H9 (cell line): ENCODE data around the gene RXFP2. TPM values are rescaled to one million over a fixed set of nuclear protein-coding genes. Genes with fewer than 3 reads are reported as not detected.

Experiments used
- DNase-seq: peaks from one replicate; pipeline ENCODE4 v3.0.0-alpha.2; 2017
- H2AFZ ChIP-seq: one replicate; pipeline ENCODE4 v1.6.1; 2013; ENCODE audit warnings: mild to moderate bottlenecking, low read length, control low read depth, moderate library complexity
- H2AK5ac ChIP-seq: 2 replicates; pipeline ENCODE4 v1.6.1; 2013; ENCODE audit warnings: low read length, control low read depth, mixed read lengths; ENCODE audit not compliant: insufficient read length
- H2BK120ac ChIP-seq: one replicate; pipeline ENCODE4 v1.6.1; 2013; ENCODE audit warnings: low read depth, mild to moderate bottlenecking, low read length, control low read depth, inconsistent platforms; ENCODE audit not compliant: poor library complexity, severe bottlenecking
- H2BK12ac ChIP-seq: 2 replicates; pipeline ENCODE4 v1.6.1; 2013; ENCODE audit warnings: low read length, control low read depth, mixed read lengths, low read depth; ENCODE audit not compliant: insufficient read length
- H2BK15ac ChIP-seq: 2 replicates; pipeline ENCODE4 v1.6.1; 2013; ENCODE audit warnings: low read depth, low read length, control low read depth
- H2BK20ac ChIP-seq: one replicate; pipeline ENCODE4 v1.6.1; 2013; ENCODE audit warnings: low read depth, mild to moderate bottlenecking, low read length, control low read depth, inconsistent platforms; ENCODE audit not compliant: poor library complexity, severe bottlenecking
- H2BK5ac ChIP-seq: 2 replicates; pipeline ENCODE4 v1.6.1; 2013; ENCODE audit warnings: low read length, control low read depth, mixed read lengths; ENCODE audit not compliant: insufficient read length
- H3K14ac ChIP-seq: 2 replicates; pipeline ENCODE4 v1.6.1; 2013; ENCODE audit warnings: low read length, control low read depth; ENCODE audit not compliant: insufficient read depth
- H3K18ac ChIP-seq: 2 replicates; pipeline ENCODE4 v1.6.1; 2013; ENCODE audit warnings: low read depth, mild to moderate bottlenecking, mixed read lengths, low read length, control low read depth; ENCODE audit not compliant: insufficient read length
- H3K23ac ChIP-seq: 2 replicates; pipeline ENCODE4 v1.6.1; 2013; ENCODE audit warnings: low read length, control low read depth, mixed read lengths, low read depth; ENCODE audit not compliant: insufficient read length
- H3K23me2 ChIP-seq: 2 replicates; pipeline ENCODE4 v1.6.1; 2013; ENCODE audit warnings: low read depth, mild to moderate bottlenecking, mixed read lengths, low read length, control low read depth; ENCODE audit not compliant: insufficient read length, poor library complexity, severe bottlenecking
- H3K27ac ChIP-seq: 2 replicates; pipeline ENCODE4 v1.5.1; 2013; ENCODE audit warnings: low read length, control low read depth, mixed read lengths, low read depth; ENCODE audit not compliant: insufficient read length
- H3K27me3 ChIP-seq: 2 replicates; pipeline ENCODE4 v1.6.1; 2013; ENCODE audit warnings: low read length, control low read depth, inconsistent platforms; ENCODE audit not compliant: insufficient read depth
- H3K4ac ChIP-seq: 2 replicates; pipeline ENCODE4 v1.6.1; 2013; ENCODE audit warnings: low read depth, mild to moderate bottlenecking, control low read depth, inconsistent platforms, low read length, moderate library complexity
- H3K4me1 ChIP-seq: 2 replicates; pipeline ENCODE4 v1.6.1; 2013; ENCODE audit warnings: low read length, control low read depth, inconsistent platforms; ENCODE audit not compliant: insufficient read depth
- H3K4me2 ChIP-seq: 2 replicates; pipeline ENCODE4 v1.6.1; 2013; ENCODE audit warnings: low read length, control low read depth, mixed read lengths; ENCODE audit not compliant: insufficient read length, insufficient read depth
- H3K56ac ChIP-seq: 2 replicates; pipeline ENCODE4 v1.6.1; 2013; ENCODE audit warnings: low read depth, mild to moderate bottlenecking, mixed read lengths, low read length, control low read depth; ENCODE audit not compliant: insufficient read length
- H3K79me1 ChIP-seq: 2 replicates; pipeline ENCODE4 v1.6.1; 2013; ENCODE audit warnings: low read depth, mild to moderate bottlenecking, moderate library complexity, low read length, control low read depth, inconsistent platforms; ENCODE audit not compliant: insufficient read depth, poor library complexity, severe bottlenecking
- H3K79me2 ChIP-seq: 2 replicates; pipeline ENCODE4 v1.6.1; 2013; ENCODE audit warnings: low read length, control low read depth, inconsistent platforms; ENCODE audit not compliant: insufficient read depth
- H3K9ac ChIP-seq: 2 replicates; pipeline ENCODE4 v1.6.1; 2013; ENCODE audit warnings: low read length, control low read depth, mixed read lengths; ENCODE audit not compliant: insufficient read length; ENCODE audit errors: extremely low read depth
- H3K9me3 ChIP-seq: one replicate; pipeline ENCODE4 v1.6.1; 2013; ENCODE audit warnings: low read depth, low read length, inconsistent platforms; ENCODE audit not compliant: control insufficient read depth
- H3T11ph ChIP-seq: one replicate; pipeline ENCODE4 v1.6.1; 2013; ENCODE audit warnings: mild to moderate bottlenecking, low read length, control low read depth, inconsistent platforms
- H4K20me1 ChIP-seq: one replicate; pipeline ENCODE4 v1.6.1; 2013; ENCODE audit not compliant: control insufficient read depth, insufficient read length, insufficient read depth
- H4K5ac ChIP-seq: 2 replicates; pipeline ENCODE4 v1.6.1; 2013; ENCODE audit warnings: low read depth, mild to moderate bottlenecking, mixed read lengths, low read length, control low read depth; ENCODE audit not compliant: insufficient read length
- H4K8ac ChIP-seq: replicated peaks from 2 replicates; pipeline ENCODE4 v1.6.1; 2013; ENCODE audit warnings: low read length, control low read depth, mixed read lengths, low read depth; ENCODE audit not compliant: insufficient read length
- H4K91ac ChIP-seq: 2 replicates; pipeline ENCODE4 v1.6.1; 2013; ENCODE audit warnings: low read depth, mild to moderate bottlenecking, moderate library complexity, mixed read lengths, low read length, control low read depth; ENCODE audit not compliant: insufficient read length
- H3K27ac Mint-ChIP-seq, 3 experiments: 2 replicates in 2 of 3; 3 replicates in 1 of 3; pipeline ENCODE4 v1.8.0; 2020 to 2021; ENCODE audit warnings: mixed read lengths in 3 of 3, mild to moderate bottlenecking in 1 of 3, moderate library complexity in 1 of 3
- H3K27me3 Mint-ChIP-seq: 2 replicates; pipeline ENCODE4 v1.8.0; 2021; ENCODE audit warnings: low read depth, mild to moderate bottlenecking, moderate library complexity, mixed read lengths
- H3K36me3 Mint-ChIP-seq, 3 experiments: 2 replicates in 2 of 3; 3 replicates in 1 of 3; pipeline ENCODE4 v1.8.0; 2020 to 2021; ENCODE audit warnings: low read depth in 3 of 3, mixed read lengths in 3 of 3; ENCODE audit not compliant: insufficient read depth in 1 of 3
- H3K4me1 Mint-ChIP-seq, 2 experiments: 2 replicates each; pipeline ENCODE4 v1.8.0; 2020; ENCODE audit warnings: mixed read lengths in 2 of 2
- H3K4me3 Mint-ChIP-seq, 2 experiments: 2 replicates in 1 of 2; 3 replicates in 1 of 2; pipeline ENCODE4 v1.8.0; 2020 to 2021; ENCODE audit warnings: mild to moderate bottlenecking in 2 of 2, mixed read lengths in 2 of 2, moderate library complexity in 1 of 2
- H3K9me3 Mint-ChIP-seq, 2 experiments: 2 replicates in 1 of 2; 3 replicates in 1 of 2; pipeline ENCODE4 v1.8.0; 2020; ENCODE audit warnings: mild to moderate bottlenecking in 2 of 2, mixed read lengths in 2 of 2, moderate library complexity in 1 of 2
- CTCF ChIP-seq: fragments of 200-600 bp; sonication (generic); conservative IDR thresholded peaks from 3 replicates; pipeline ENCODE4 v1.8.0; 2021; ENCODE audit warnings: antibody characterized with exemption, mild to moderate bottlenecking
- WGBS: extraction: QIAGEN DNeasy Blood & Tissue Kit; methylation state at CpG from one replicate; pipeline ENCODE4 v1.1.7; 2013; ENCODE audit warnings: missing lambda C conversion rate, low lambda C conversion rate, mixed read lengths; ENCODE audit not compliant: insufficient read length; ENCODE audit errors: extremely low coverage; 5-methylcytosine and 5-hydroxymethylcytosine counted together
- total RNA-seq: library from RNA; stranded (reverse); gene quantifications from 2 replicates; pipeline ENCODE4 v1.2.1, GENCODE V29; 2021

RXFP2 gene
- total RNA-seq, 1 experiment from 2014 or later, result not detected

GRCh38 chr13:31764556-31764955, 25.2 kb downstream of the RXFP2 start:
- no peaks in the 10 kb centered on the region for H3K27me3 ChIP-seq
- no peak overlapping the region for H3K18ac ChIP-seq
- no peaks in the 10 kb centered on the region for H4K20me1 ChIP-seq
- H3K4me1 ChIP-seq, result no peaks in the 10 kb centered on the region
- no peak overlapping the region for H3K9ac ChIP-seq
- H2BK15ac ChIP-seq, result no peak overlapping the region
- no peak overlapping the region for H3T11ph ChIP-seq
- TF ChIP-seq CTCF, result no peak
- no peak overlapping the region for H2AFZ ChIP-seq
- no peak overlapping the region for H4K5ac ChIP-seq
- no CpG with 5 or more reads among the region's 2 CpGs for WGBS
- H3K79me1 ChIP-seq, result no peaks in the 10 kb centered on the region
- Mint-ChIP-seq H3K36me3 (no peaks in the 10 kb centered on the region), H3K27me3 (no peaks in the 10 kb centered on the region), H3K4me3 (no peak overlapping the region), H3K9me3 (no peaks in the 10 kb centered on the region), H3K4me1 (peaks cover 8 to 11% of the 10 kb centered on the region in 2 experiments), H3K27ac (no peak overlapping the region)
- no peak overlapping the region for H2BK12ac ChIP-seq
- H2BK20ac ChIP-seq, result no peak overlapping the region
- H3K4me2 ChIP-seq, result no peak overlapping the region
- no peak overlapping the region for H3K23ac ChIP-seq
- no peak overlapping the region for H2BK120ac ChIP-seq
- no peak for DNase-seq
- no peak overlapping the region for H3K56ac ChIP-seq
- no peaks in the 10 kb centered on the region for H3K79me2 ChIP-seq
- no peak overlapping the region for H2BK5ac ChIP-seq
- H3K27ac ChIP-seq, result no peak overlapping the region
- no peak overlapping the region for H3K4ac ChIP-seq
- no peak overlapping the region for H4K91ac ChIP-seq
- no peaks in the 10 kb centered on the region for H3K23me2 ChIP-seq
- no peak overlapping the region for H4K8ac ChIP-seq
- H3K9me3 ChIP-seq, result no peaks in the 10 kb centered on the region
- H3K14ac ChIP-seq, result no peak overlapping the region
- H2AK5ac ChIP-seq, result no peak overlapping the region
